ENCODE data around the gene ATOH7. TPM values are rescaled to one million over a fixed set of nuclear protein-coding genes. Genes with fewer than 3 reads are reported as not detected.
"Not testable (repeated sequence)": the region's sequence is repeated elsewhere in the genome, so short reads cannot be mapped to it uniquely, and the experiment has no call there.

The ATOH7 gene
- total RNA-seq: 0.41 TPM

DNA sequence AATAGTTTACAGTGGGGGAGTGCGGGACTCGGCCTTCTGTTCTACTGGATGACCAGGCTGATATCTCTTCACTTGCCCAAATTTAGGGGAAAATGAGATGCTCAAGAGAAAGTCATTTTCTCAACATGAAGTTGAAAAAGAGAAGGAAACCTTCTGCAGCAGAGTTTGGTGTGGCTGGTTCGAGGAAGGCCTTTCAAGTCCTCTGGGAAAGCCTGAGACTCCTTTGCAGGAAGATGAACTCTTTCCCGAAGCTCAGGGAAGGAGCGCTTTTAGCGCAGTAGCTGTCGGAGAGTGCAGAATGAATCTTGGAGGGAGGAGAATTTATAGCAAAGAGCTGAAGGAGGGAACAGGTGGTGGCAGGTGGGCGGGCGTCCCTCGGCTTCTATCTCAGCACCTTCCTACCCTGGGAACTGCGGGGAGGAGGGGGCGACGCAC is at the start of gene ATOH7:
Gene ATOH7, minus strand, starts transcription at position 297 of the 435 bp plus-strand sequence. CDS start 436 bp downstream, outside the sequence.
- no peak for FAIRE-seq
- DNase-seq (ENCODE audit: low spot score in 2 of 2): peak in 1 of 2 donors; percentile 20

DNA sequence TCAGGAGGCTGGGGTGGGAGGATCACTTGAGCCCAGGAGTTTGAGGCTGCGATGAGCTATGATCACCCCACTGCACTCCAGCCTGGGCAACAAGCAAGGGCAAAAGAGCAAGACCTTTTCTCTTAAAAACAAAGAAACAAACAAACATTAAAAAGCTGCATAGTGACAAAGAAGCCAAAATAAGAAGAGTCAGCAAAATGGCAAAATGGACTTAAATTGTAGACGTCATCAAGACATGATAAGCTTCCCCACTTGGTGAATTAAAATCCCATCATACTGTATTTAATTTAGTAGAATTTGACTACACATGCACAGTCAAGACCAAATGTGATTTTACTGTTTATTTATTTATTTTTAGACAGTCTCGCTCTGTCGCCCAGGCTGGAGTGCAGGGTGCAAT is 48.8 kb upstream of the ATOH7 start:
- no peak for DNase-seq (ENCODE audit: low spot score in 2 of 2)
- no peak for FAIRE-seq

DNA sequence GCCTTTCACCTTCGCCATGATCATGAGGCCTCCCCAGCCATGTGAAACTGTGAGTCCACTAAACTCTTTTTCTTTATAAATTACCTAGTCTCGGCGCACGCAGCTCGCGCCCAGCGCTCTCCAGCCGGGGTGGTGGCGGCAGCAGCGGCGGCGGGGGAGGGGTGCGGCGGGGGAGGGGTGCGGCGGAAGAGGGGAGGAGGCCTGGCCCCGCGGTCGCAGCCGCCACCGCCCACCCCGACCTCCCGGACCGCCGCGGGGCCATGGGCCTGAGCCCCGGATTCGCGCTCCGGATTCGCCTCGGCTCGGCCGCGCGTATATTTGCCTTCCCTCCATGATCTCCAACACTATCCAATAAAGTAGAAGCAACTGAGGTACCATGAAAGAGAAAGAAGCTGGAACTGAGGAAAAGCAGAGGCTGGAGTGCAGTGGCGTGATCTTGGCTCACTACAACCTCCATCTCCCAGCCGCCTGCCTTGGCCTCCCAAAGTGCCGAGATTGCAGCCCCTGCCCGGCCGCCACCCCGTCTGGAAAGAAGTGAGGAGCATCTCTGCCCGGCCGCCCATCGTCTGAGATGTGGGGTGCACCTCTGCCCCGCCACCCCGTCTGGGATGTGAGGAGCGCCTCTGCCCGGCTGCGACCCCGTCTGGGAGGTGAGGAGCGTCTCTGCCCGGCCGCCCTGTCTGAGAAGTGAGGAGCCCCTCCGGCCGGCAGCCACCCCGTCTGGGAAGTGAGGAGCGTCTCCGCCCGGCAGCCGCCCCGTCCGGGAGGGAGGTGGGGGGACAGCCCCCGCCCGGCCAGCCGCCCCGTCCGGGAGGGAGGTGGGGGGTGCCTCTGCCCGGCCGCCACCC is 47.2 kb upstream of the ATOH7 start:
- not testable (repeated sequence) for DNase-seq (ENCODE audit: low spot score in 2 of 2); FAIRE-seq

DNA sequence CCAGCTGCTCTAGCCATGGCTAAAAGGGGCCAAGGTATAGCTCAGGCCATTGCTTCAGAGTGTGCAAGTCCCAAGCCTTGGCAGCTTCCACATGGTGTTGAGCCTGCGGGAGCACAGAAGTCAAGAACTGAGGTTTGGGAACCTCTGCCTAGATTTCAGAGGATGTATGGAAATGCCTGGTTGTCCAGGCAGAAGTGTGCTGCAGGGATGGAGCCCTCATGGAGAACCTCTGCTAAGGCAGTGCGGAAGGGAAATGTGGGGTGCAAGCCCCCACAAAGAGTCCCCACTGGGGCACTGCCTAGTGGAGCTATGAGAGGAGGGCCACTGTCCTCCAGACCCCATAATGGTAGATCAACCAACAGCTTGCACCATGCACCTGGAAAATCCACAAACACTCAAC is 45.9 kb upstream of the ATOH7 start:
- not testable (repeated sequence) for DNase-seq (ENCODE audit: low spot score in 2 of 2); FAIRE-seq

DNA sequence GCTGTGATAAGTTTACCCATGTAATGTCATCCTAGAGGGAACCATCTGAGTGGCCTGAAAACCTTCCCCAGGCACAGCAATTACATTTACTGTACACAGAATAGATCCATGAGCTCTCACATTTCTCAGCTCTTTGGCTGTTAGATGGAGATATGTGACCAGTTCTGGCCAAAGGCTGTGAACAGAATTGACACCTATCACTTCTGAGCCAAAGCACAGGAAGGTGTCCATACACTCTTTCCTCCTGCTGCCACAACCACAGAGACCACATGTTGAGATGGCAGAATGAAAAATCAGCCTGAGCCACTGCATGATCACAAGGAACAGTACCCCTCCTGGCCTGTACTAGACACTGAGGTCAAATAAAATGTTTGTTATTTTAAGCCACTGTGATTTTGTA is 44.3 kb upstream of the ATOH7 start:
- FAIRE-seq (no peak), DNase-seq (ENCODE audit: low spot score in 2 of 2) (no peak)

DNA sequence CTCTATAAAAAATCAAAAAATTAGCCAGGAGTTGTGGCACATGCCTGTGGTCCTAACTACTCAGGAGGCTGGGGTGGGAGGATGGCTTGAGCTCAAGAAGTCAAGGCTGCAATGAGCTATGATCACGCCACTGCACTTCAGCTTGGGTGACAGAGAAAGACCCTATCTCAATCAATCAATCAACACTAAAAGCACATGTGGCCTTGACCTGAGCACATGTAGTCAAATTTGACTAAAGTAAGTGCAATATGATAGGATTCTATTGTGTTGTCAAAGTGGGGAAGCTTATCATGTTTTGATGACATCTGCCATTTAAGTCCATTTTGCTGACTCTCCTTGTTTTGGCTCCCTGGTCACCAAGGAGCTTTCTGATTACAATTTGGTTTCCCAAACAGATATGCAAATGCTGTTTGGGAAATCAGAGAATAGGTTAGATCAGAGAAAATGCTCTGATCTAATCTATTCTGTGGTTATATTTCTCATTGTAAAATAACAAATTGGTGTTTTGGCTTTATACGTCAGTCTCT is 43.8 kb upstream of the ATOH7 start:
- DNase-seq (ENCODE audit: low spot score in 2 of 2): no peak
- FAIRE-seq: no peak

DNA sequence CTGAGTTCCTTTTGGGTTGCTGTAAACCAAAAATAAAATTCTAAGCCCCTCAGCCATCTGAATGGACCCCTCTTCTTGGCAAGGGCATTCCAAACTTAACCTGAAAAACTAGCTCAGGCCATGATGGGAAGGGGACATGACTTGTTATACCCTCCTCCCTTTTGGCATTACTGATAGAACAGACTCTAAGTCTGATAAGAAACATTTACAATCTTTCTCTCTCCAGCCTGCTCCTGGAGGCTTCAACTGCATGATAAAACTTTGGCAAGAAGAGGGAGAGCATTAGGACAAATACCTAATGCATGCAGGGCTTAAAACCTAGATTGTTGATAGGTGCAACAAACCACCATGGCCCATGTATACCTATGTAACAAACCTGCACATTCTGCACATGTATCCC is 40.9 kb upstream of the ATOH7 start:
- FAIRE-seq: no peak

DNA sequence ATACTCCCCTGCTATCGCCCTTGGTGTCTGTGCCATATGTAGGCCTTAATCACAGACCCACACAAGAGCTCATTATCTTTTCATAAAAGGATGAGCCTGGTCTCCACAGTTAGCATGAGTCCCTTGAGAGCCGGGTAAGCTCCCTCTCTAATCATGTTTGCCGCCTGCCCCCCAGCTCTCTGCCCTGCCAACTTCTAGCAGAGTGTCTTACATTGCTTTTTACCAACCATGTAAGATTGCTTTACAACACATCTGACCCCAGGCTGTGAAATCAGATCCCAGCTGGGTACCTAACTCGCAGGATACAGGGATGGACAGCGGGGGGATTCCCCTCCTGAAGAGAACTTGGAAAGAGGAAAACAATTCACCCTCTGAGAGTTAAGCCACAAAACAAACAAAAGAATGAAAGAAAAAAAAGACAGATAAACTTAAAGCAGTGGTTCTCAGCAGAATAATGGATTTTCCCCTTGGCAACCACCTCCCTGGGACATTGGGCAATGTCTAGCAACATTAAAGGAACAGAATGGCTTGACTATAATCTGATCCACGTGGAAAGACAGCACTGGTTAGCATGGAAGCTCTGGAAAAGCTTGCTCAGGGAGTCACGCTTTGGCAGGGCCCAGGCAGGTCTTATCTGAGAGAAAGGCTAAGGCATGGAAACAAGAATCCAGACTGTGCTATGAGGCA is 39.4 kb upstream of the ATOH7 start:
- FAIRE-seq (no peak), DNase-seq (ENCODE audit: low spot score in 2 of 2) (no peak)

More for the DNA sequence above, 40.9 kb upstream of the ATOH7 start:
- DNase-seq (ENCODE audit: low spot score in 2 of 2): no peak

DNA sequence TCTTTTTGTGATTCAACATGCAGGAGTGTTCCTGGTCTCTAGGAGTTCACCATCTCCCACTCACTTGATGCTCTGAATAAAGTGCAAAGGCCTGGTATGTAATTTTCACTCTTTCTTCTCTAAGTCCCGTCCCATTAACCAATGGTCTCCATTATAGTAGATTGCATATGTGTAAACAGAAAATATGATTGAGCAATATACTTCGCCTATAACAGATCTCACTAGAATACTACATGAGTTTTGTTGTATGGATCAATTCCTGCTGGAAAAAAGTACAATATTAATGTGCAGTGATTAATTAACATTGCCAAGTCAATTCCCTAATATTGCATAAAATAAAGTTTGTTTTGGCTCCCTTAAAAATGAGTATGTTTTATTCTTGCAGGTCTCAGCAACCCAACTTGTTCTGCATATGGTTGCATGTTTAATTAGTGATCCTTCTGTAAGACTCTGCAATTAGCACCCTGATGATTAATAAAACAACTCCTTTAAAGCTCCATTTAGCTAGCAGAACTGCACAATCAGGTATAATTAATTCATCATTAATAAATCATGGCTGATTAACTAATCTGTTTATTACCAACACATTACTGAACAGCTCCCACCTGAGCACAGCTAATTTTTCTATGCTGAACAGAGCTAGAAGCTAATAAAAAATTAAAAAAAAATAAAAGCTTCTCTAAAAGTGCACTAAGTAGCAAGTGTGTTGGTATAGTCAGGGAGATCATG is 37.8 kb upstream of the ATOH7 start:
- FAIRE-seq (no peak), DNase-seq (ENCODE audit: low spot score in 2 of 2) (no peak)

DNA sequence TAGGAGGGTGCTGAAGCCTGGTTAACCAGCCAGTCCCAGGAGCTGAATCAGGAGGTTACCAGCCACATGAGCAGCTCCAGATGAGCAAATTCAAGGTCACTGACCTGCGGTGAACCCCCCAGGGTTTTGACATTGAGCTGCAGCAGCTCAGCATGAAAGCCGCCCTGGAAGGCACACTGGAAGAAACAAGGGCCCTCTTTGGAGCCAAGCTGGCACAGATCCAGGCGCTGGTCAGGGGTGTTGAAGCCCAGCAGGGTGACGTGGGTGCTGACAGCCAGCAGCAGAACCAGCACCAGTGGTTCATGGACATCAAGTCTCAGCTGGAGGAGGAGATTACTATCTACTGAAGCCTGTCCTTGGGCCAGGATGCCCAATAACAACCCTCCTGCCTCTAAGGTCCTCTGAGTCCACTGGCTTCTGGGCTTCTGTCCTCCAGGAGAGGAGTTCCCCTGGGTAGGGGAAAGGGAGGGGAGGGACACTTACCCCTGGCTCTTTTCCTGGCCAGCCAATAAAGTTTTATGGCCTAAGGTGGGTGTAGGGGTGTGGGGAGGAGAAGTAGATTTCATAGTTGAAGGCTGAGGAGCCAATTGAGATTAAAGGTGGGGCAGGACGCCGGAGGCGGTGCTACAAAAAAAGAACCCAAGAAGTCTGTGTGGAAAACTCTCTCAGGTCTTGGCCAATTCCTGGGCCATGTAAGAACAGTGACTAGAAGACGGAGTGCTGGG is 29.4 kb upstream of the ATOH7 start:
- no peak for FAIRE-seq

DNA sequence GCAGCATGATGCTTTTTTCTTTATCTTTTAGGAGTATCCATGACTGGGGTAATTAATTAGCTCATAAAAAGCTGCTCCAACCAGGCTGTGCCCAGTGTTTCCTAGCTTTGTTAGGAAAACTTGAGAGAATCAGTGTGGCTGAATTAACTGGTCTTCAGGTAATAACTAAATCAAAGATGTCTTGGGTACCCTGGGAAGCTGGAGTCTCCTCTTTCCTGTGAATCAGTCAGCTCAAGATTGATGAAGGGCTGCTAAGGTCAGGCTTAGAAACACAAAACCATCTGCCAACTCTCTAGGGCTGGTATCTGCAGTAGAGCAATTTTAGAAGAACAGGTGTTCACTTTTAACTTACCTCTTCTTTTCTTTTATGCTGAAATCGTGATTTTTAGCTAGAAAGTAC is 21.4 kb upstream of the ATOH7 start:
- no peak for FAIRE-seq
- no peak for DNase-seq (ENCODE audit: low spot score in 2 of 2)

More for the DNA sequence above, 29.4 kb upstream of the ATOH7 start:
- no peak for DNase-seq (ENCODE audit: low spot score in 2 of 2)

DNA sequence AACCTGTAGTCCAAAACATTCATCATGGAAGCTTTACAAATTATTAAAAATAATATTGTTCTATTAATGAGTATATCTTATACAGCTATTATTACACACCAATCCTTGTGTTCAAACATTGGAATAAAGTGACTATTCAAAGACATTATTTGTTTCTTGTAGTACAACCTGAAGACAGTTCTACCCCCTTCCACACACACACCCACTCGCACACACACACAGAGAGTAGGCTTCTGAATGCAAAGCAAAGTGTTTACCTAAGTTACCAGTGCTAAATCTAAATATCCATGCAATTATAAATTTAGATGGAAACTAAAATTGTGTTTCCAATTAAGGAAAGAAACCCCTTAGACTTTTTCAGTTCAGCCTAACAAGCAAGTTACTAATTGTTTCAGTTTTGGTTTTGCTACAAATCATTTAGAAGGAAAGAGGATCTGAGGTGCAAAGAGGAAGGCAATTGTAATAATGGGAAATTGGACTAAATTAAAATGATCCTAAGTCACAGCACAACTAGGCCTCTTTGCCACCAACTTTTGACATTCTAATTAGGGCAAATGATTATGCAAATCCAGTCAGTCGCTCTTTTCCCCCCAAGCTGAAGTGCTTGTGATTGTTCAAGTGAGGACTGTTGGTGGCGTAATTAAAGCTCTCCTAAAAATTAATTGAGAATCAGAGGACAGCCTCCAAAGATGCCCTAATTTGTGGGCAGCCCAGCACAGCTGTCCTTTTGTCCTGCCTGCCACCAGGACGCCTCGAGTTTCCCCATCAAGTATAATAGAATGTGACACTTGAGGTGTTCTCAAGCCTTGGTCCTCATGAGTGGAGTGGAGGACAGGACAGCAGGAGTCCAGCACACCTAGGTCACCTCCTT is 19.9 kb upstream of the ATOH7 start:
- FAIRE-seq: no peak
- no peak for DNase-seq (ENCODE audit: low spot score in 2 of 2)

DNA sequence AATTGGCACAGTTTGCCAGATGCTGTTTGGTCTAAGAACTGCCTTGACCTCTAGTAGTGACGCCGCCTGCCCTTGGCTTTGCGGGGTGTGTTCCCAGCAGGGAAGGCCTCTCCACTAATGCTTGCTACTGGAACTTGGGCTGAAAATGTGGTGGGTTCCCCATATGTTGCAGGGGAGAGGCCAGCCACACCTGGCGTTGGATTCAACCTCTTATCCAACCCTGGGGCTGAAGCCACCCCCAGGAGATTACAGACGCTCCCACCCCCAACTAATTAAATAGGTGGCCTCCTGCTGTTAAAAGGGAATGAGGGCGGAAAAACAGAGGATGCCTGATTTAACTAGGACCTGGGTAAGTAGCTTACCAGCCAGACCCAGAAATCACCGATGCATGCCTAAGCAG is 19.2 kb upstream of the ATOH7 start:
- no peak for FAIRE-seq
- DNase-seq (ENCODE audit: low spot score in 2 of 2): no peak

DNA sequence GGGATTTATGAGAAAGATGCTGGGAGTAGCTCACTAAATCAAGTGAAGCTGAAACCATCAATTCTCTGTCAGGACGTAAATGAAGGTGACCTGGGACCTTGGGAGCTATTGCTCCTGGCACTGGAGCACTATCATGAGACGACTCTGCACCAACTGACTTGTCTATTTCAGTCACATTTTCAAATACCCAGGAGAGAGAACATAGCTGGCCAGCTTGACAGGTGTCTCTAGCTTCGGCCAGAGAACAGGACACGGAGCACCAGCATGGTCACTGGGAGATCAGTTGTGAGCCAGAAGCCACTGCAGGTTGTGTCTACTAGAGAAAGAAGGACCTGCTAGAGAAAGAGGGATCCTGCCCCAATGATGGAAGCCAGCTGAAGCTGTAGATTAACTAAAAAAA is 17.4 kb upstream of the ATOH7 start:
- FAIRE-seq: no peak

DNA sequence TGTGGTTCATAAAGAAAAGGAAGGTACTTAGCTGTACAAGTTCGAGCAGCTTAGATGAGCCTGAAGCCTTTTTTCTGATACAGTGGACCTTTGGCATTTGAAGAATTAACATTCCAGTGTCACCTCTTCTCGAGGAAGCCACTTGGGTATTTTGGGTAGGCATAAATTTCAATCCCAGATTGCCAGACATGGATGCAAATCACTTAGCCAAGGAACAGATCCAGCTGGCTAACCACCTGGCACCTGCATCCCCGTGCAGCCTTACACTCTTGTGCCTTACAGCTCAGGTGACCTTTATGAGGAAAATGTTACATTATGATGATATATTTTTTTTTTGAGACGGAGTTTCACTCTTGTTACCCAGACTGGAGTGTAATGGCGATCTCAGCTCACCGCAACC is 16.0 kb upstream of the ATOH7 start:
- DNase-seq (ENCODE audit: low spot score in 2 of 2): no peak
- no peak for FAIRE-seq

More for the DNA sequence above, 17.4 kb upstream of the ATOH7 start:
- no peak for DNase-seq (ENCODE audit: low spot score in 2 of 2)

DNA sequence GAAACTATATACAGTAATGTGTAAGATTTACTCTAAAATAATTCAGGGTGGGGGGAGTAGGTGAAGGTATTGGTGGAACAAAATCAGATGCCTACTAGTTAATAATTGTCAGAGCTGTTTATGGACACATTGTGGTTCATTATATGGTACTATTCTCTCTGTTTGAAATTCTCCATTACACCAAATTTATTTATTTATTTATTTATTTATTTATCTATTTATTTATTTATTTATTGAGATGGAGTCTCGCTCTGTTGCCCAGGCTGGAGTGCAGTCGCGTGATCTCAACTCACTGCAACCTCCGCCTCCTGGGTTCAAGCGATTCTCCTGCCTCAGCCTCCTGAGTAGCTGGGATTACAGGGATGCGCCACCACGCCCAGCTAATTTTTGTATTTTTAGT is 14.5 kb upstream of the ATOH7 start:
- FAIRE-seq; DNase-seq (ENCODE audit: low spot score in 2 of 2): not testable (repeated sequence)

DNA sequence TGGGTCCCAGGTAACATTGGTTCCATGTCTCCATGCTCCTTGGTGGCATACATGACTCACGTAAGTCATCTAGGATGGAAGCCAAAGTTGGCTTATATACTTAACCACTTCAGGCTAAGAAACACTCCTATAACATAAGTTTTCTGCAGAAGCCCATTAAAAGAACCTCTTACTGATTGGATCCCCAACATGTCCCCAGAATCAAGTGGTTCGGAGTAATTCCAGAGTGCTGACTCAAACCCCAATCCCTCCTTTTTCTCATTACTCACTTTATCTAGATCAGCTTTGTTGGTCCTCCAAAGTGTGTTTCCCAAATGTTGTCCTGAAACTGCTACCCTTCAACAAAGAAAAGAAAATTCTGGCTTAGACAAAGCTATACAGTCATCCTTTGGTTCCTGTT is 10.1 kb upstream of the ATOH7 start:
- FAIRE-seq: no peak
- DNase-seq (ENCODE audit: low spot score in 2 of 2): no peak

DNA sequence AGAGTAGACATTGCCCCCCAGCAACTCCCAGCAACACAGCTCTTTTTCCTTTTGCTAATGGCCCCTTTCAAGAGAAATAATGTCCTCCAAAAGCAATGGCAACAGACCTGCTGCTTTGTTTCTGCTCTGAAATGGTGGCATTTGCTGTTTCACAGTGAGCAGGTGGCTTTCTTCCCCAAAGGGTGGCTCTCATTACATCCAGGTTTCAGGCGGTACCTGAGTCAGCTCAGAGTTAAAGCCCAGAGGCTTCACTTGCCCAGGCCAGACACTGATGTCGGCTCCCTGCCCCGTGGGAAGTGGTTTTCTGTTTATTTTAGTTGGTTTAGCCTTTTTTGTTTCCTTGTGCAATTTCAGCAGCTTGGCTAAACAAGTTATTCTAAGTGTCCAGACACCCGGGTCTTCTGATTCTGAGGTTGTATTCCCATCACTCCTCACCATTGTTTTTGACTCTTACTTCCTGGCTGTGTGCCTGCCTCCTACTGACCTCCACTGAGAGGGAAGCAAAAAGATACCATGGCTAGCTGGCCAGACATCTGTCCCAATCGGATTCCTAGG is 7.8 kb upstream of the ATOH7 start:
- no peak for FAIRE-seq
- DNase-seq (ENCODE audit: low spot score in 2 of 2): no peak

DNA sequence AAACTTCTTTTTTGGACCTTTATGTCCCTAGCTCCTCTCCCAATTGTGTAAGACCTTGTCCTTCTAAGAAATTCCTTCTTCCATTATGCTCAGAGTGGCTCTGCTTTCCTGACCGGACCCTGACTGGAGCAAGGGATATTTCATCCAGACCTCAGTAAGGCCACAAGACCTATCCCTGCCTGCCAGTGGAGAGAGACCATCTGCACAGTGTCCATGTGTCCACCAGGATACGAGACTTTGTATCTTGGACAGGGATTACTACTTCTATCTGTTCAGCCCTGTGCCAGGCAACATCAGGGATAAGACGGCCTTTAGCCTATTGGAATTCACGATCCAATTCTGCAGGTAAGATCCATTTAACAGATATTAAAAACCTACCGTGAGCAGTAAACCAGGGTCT is 7.2 kb upstream of the ATOH7 start:
- DNase-seq (ENCODE audit: low spot score in 2 of 2): no peak
- FAIRE-seq: no peak
